GM03348 (cell line): Measurements from ENCODE around the gene LIN7C.
A peak's percentile ranks its signal among the peaks of the same experiment; 100 is the strongest.
"Not testable (repeated sequence)": the region's sequence is repeated elsewhere in the genome, so short reads cannot be mapped to it uniquely, and the experiment has no call there.

Source experiments
- DNase-seq: peaks from one replicate; pipeline ENCODE4 v3.0.0; 2012; ENCODE audit warnings: low spot score

The LIN7C gene

GRCh38 chr11:27470826-27471588 lies 35.6 kb downstream of the LIN7C start:
- DNase-seq, result no peak

- DNase-seq, result no peak
Observed at GRCh38 chr11:27470166-27470565, 36.4 kb downstream of the LIN7C start.

- no peak for DNase-seq
Observed at GRCh38 chr11:27468995-27469695, 37.4 kb downstream of the LIN7C start.

- DNase-seq, result peak; percentile 58
Observed at GRCh38 chr11:27468209-27468994, 38.2 kb downstream of the LIN7C start.

GRCh38 chr11:27467181-27467913 lies 39.2 kb downstream of the LIN7C start:
- no peak for DNase-seq

GRCh38 chr11:27466363-27466762 lies 40.2 kb downstream of the LIN7C start:
- no peak for DNase-seq

- no peak for DNase-seq
Observed at GRCh38 chr11:27465629-27466028, 40.9 kb downstream of the LIN7C start.

GRCh38 chr11:27464909-27465308 lies 41.7 kb downstream of the LIN7C start:
- no peak for DNase-seq

GRCh38 chr11:27464289-27464696 lies 42.3 kb downstream of the LIN7C start:
- peak; percentile 28 for DNase-seq

- no peak for DNase-seq
Observed at GRCh38 chr11:27462543-27462942, 44.0 kb downstream of the LIN7C start.

- DNase-seq, result no peak
Observed at GRCh38 chr11:27460158-27460978, 46.2 kb downstream of the LIN7C start.

GRCh38 chr11:27459191-27459590 lies 47.4 kb downstream of the LIN7C start:
- no peak for DNase-seq

GRCh38 chr11:27458182-27458581 lies 48.4 kb downstream of the LIN7C start:
- no peak for DNase-seq

- DNase-seq, result no peak
Observed at GRCh38 chr11:27456795-27457329, 49.7 kb downstream of the LIN7C start.

- peak; percentile 51 for DNase-seq
Observed at GRCh38 chr11:27456140-27456794, 50.3 kb downstream of the LIN7C start.

- DNase-seq, result no peak
Observed at GRCh38 chr11:27455667-27456066, 50.9 kb downstream of the LIN7C start.

GRCh38 chr11:27453701-27454100 lies 52.9 kb downstream of the LIN7C start:
- DNase-seq, result no peak

- DNase-seq, result no peak
Observed at GRCh38 chr11:27452147-27452546, 54.4 kb downstream of the LIN7C start.

- DNase-seq, result peak; percentile 50
Observed at GRCh38 chr11:27451244-27451965, 55.2 kb downstream of the LIN7C start.

GRCh38 chr11:27448184-27448540 lies 58.4 kb downstream of the LIN7C start:
- DNase-seq, result not testable (repeated sequence)
